ENCODE data around the gene RNASEL. TPM values are rescaled to one million over a fixed set of nuclear protein-coding genes. Genes with fewer than 3 reads are reported as not detected.

Gene RNASEL
- total RNA-seq, 4 donors from 2014 or later = 6.4 to 14.6 (median 10.2) TPM

DNA sequence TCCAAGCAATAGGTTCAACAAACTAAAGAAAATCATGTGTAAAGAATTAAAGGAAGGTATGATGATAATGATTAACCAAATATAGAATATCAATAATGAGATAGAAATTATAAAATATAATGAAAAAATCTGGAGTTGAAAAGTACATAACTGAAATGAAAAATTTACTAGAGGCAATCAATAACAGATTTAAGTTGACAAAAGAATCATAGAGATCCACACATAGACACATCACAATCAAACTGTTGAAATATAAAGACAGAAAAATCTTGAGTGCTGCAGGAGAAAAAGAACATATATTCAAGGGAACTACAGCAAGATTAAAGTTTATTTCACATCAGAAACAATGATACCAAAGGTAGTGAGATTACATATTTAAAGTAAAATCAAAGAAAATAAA is 63.7 kb downstream of the RNASEL start:
- TF ChIP-seq, protein P1, sequence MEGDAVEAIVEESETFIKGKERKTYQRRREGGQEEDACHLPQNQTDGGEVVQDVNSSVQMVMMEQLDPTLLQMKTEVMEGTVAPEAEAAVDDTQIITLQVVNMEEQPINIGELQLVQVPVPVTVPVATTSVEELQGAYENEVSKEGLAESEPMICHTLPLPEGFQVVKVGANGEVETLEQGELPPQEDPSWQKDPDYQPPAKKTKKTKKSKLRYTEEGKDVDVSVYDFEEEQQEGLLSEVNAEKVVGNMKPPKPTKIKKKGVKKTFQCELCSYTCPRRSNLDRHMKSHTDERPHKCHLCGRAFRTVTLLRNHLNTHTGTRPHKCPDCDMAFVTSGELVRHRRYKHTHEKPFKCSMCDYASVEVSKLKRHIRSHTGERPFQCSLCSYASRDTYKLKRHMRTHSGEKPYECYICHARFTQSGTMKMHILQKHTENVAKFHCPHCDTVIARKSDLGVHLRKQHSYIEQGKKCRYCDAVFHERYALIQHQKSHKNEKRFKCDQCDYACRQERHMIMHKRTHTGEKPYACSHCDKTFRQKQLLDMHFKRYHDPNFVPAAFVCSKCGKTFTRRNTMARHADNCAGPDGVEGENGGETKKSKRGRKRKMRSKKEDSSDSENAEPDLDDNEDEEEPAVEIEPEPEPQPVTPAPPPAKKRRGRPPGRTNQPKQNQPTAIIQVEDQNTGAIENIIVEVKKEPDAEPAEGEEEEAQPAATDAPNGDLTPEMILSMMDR (IDR thresholded peaks at IDR 0.05; ENCODE audit: low read depth) = no peak

Small RNA genes lying within 50 kb of the gene (small RNA-seq; reads per million reads assigned to genes)
- gene RF00017 = not detected

Other genes with a start within 250 kb of the RNASEL start
- over 10,000 TPM in 2 of 4 donors, 1,000 to 10,000 TPM in 2; 4,240 to 15,719 (median 9,499) TPM for gene GLUL, start 197.5 kb downstream of the RNASEL start, total RNA-seq
- not detected for gene TEDDM1, start 188.6 kb downstream of the RNASEL start, total RNA-seq
- 1 to 10 TPM in 1 of 4 donors, not detected in 3; 3.6 TPM for gene RGSL1, start 139.1 kb downstream of the RNASEL start, total RNA-seq
- gene RGS16, start 15.1 kb upstream of the RNASEL start, total RNA-seq = under 1 TPM; 0.49 to 0.88 (median 0.80) TPM
- gene RGS8, start 95.3 kb upstream of the RNASEL start, total RNA-seq = not detected
- 100 to 1,000 TPM in 1 of 4 donors, 10 to 100 TPM in 3; 16.2 to 132 (median 30.0) TPM for gene NPL, start 200.5 kb upstream of the RNASEL start, total RNA-seq